ENCODE results near the gene ENPP3. TPM values are rescaled to one million over a fixed set of nuclear protein-coding genes. Genes with fewer than 3 reads are reported as not detected.

ENPP3 gene
- polyA plus RNA-seq, 1 of the 3 experiments (the other 2 are of a cell fraction) = not detected

DNA sequence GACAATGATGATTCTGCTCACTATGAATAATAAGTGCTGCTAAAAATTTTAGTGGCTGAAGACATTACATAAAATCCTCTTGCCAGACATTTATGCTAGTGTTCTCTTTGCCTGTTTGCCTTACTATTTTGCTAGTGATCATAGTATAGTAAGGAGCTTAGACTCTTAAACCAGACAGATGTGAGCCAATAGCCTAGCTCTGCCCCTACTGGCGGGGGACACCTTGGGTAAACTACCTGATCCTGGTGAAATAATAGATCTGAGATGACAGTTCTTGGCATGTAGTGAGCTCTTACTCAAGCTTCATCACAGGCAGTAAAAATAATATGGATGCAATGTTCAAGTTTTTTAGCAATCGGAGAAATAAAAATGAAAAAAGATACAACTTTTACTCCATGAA is 18.8 kb downstream of the ENPP3 start:
- H3K27ac ChIP-seq (ENCODE audit: low read depth in 2 of 2, low read length in 1 of 2) = no peak overlapping the region
- no peaks in the 10 kb centered on the region for H3F3A ChIP-seq (replicated peaks; ENCODE audit: insufficient read depth)
- peaks cover 5% of the 10 kb centered on the region; the same call in 1 of the 2 replicates for H3K27me3 ChIP-seq (ENCODE audit: insufficient read depth)
- no peaks in the 10 kb centered on the region for H3K4me1 ChIP-seq (ENCODE audit: control insufficient read depth in 1 of 2, insufficient read depth in 2 of 2, low read depth in 1 of 2, low read length in 1 of 2)
- H3K79me2 ChIP-seq (ENCODE audit: insufficient read depth) = no peaks in the 10 kb centered on the region
- CTCF ChIA-PET = interaction anchor here (1.3 kb wide), 1 partner anchor 39 kb away, joined by 3 read pairs; no protein-coding TSS in a partner anchor
- no peak overlapping the region for H3K4me2 ChIP-seq
- TF ChIP-seq USF2 (IDR thresholded peaks at IDR 0.05; ENCODE audit: borderline replicate concordance, low read depth, low read length) (no peak), USF1 (IDR thresholded peaks at IDR 0.05; ENCODE audit: borderline replicate concordance, low read depth) (no peak), TAF1 (IDR thresholded peaks at IDR 0.05; ENCODE audit: borderline replicate concordance, low read depth, low read length) (no peak), MEF2A (IDR thresholded peaks at IDR 0.05; ENCODE audit: borderline replicate concordance, low read depth) (no peak), EZH2phosphoT487 (IDR thresholded peaks at IDR 0.05; ENCODE audit: borderline replicate concordance, low read depth) (no peak), NFIC (IDR thresholded peaks at IDR 0.05; ENCODE audit: borderline replicate concordance) (no peak)
- TF ChIP-seq, protein P1, sequence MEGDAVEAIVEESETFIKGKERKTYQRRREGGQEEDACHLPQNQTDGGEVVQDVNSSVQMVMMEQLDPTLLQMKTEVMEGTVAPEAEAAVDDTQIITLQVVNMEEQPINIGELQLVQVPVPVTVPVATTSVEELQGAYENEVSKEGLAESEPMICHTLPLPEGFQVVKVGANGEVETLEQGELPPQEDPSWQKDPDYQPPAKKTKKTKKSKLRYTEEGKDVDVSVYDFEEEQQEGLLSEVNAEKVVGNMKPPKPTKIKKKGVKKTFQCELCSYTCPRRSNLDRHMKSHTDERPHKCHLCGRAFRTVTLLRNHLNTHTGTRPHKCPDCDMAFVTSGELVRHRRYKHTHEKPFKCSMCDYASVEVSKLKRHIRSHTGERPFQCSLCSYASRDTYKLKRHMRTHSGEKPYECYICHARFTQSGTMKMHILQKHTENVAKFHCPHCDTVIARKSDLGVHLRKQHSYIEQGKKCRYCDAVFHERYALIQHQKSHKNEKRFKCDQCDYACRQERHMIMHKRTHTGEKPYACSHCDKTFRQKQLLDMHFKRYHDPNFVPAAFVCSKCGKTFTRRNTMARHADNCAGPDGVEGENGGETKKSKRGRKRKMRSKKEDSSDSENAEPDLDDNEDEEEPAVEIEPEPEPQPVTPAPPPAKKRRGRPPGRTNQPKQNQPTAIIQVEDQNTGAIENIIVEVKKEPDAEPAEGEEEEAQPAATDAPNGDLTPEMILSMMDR (IDR thresholded peaks at IDR 0.05) = no peak
- no peaks in the 10 kb centered on the region for H3K9me2 ChIP-seq
- no peak overlapping the region for H2AFZ ChIP-seq (ENCODE audit: low read depth)
- POLR2A ChIA-PET = no interaction called here
- no peaks in the 10 kb centered on the region for H3K9me3 ChIP-seq
- H4K20me1 ChIP-seq (ENCODE audit: insufficient read depth) = no peaks in the 10 kb centered on the region
- H3K4me3 ChIP-seq (ENCODE audit: low read depth in 2 of 2, low read length in 1 of 2) = no peak overlapping the region
- H3K9ac ChIP-seq = no peak overlapping the region
- WGBS (ENCODE audit: low lambda C conversion rate) = 14% methylated on average over 2 of the region's 2 CpGs
- no peaks in the 10 kb centered on the region for H3K36me3 ChIP-seq (replicated peaks in 1 of 2; ENCODE audit: control insufficient read depth in 1 of 2, insufficient read depth in 2 of 2, low read length in 1 of 2)
- no peak for DNase-seq

GRCh38 chr6:131656667-131657066 is 19.6 kb downstream of the ENPP3 start:
- no peaks in the 10 kb centered on the region for H4K20me1 ChIP-seq (ENCODE audit: insufficient read depth)
- H3K4me3 ChIP-seq (ENCODE audit: low read depth in 2 of 2, low read length in 1 of 2) = no peak overlapping the region
- no peaks in the 10 kb centered on the region for H3K4me1 ChIP-seq (ENCODE audit: control insufficient read depth in 1 of 2, insufficient read depth in 2 of 2, low read depth in 1 of 2, low read length in 1 of 2)
- WGBS (ENCODE audit: low lambda C conversion rate) = 14% methylated on average over 3 of the region's 3 CpGs
- H3K9me3 ChIP-seq = no peaks in the 10 kb centered on the region
- ChIA-PET POLR2A (no interaction called here), CTCF (interaction anchor here (1.3 kb wide), 1 partner anchor 39 kb away, joined by 3 read pairs; no protein-coding TSS in a partner anchor)
- no peak overlapping the region for H3K9ac ChIP-seq
- H3K9me2 ChIP-seq = no peaks in the 10 kb centered on the region
- no peak overlapping the region for H2AFZ ChIP-seq (ENCODE audit: low read depth)
- no peak overlapping the region for H3K4me2 ChIP-seq
- H3K27ac ChIP-seq (ENCODE audit: low read depth in 2 of 2, low read length in 1 of 2) = no peak overlapping the region
- peaks cover 5% of the 10 kb centered on the region; the same call in 1 of the 2 replicates for H3K27me3 ChIP-seq (ENCODE audit: insufficient read depth)
- H3K36me3 ChIP-seq (replicated peaks in 1 of 2; ENCODE audit: control insufficient read depth in 1 of 2, insufficient read depth in 2 of 2, low read length in 1 of 2) = no peaks in the 10 kb centered on the region
- no peaks in the 10 kb centered on the region for H3K79me2 ChIP-seq (ENCODE audit: insufficient read depth)
- no peak for DNase-seq
- H3F3A ChIP-seq (replicated peaks; ENCODE audit: insufficient read depth) = no peaks in the 10 kb centered on the region
- TF ChIP-seq GABPA (IDR thresholded peaks at IDR 0.05; ENCODE audit: low read depth) (no peak), TCF12 (IDR thresholded peaks at IDR 0.05) (no peak), PBX3 (IDR thresholded peaks at IDR 0.05) (no peak), ELF1 (IDR thresholded peaks at IDR 0.05) (no peak), FOXM1 (IDR thresholded peaks at IDR 0.05; ENCODE audit: low read depth) (no peak), CHD2 (IDR thresholded peaks at IDR 0.05; ENCODE audit: low read length, partially characterized antibody) (no peak), JUND (IDR thresholded peaks at IDR 0.05) (no peak), FOSL2 (IDR thresholded peaks at IDR 0.05; ENCODE audit: borderline replicate concordance, low read depth) (no peak), SMC3 (IDR thresholded peaks at IDR 0.05; ENCODE audit: low read depth, low read length) (no peak), NRF1 (IDR thresholded peaks at IDR 0.05; ENCODE audit: low read depth, low read length) (no peak)
- TF ChIP-seq, protein P2, sequence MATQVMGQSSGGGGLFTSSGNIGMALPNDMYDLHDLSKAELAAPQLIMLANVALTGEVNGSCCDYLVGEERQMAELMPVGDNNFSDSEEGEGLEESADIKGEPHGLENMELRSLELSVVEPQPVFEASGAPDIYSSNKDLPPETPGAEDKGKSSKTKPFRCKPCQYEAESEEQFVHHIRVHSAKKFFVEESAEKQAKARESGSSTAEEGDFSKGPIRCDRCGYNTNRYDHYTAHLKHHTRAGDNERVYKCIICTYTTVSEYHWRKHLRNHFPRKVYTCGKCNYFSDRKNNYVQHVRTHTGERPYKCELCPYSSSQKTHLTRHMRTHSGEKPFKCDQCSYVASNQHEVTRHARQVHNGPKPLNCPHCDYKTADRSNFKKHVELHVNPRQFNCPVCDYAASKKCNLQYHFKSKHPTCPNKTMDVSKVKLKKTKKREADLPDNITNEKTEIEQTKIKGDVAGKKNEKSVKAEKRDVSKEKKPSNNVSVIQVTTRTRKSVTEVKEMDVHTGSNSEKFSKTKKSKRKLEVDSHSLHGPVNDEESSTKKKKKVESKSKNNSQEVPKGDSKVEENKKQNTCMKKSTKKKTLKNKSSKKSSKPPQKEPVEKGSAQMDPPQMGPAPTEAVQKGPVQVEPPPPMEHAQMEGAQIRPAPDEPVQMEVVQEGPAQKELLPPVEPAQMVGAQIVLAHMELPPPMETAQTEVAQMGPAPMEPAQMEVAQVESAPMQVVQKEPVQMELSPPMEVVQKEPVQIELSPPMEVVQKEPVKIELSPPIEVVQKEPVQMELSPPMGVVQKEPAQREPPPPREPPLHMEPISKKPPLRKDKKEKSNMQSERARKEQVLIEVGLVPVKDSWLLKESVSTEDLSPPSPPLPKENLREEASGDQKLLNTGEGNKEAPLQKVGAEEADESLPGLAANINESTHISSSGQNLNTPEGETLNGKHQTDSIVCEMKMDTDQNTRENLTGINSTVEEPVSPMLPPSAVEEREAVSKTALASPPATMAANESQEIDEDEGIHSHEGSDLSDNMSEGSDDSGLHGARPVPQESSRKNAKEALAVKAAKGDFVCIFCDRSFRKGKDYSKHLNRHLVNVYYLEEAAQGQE (IDR thresholded peaks at IDR 0.05; ENCODE audit: low read depth, low read length) = no peak
- TF ChIP-seq, protein P1 (IDR thresholded peaks at IDR 0.05) = no peak
